ENCODE measurements around the gene LRFN5.
"Not testable (repeated sequence)": the region's sequence is repeated elsewhere in the genome, so short reads cannot be mapped to it uniquely, and the experiment has no call there.

Gene LRFN5

GRCh38 chr14:41636492-41637392, 30.1 kb downstream of the LRFN5 start:
- no peak for DNase-seq (ENCODE audit: low read depth)

- DNase-seq (ENCODE audit: low read depth), result no peak
Observed at GRCh38 chr14:41641690-41642089, 35.0 kb downstream of the LRFN5 start.

GRCh38 chr14:41642367-41642766, 35.7 kb downstream of the LRFN5 start:
- no peak for DNase-seq (ENCODE audit: low read depth)

- DNase-seq (ENCODE audit: low read depth), result no peak
Observed at GRCh38 chr14:41642789-41643188, 36.1 kb downstream of the LRFN5 start.

- DNase-seq (ENCODE audit: low read depth), result no peak
Observed at GRCh38 chr14:41644606-41645005, 37.9 kb downstream of the LRFN5 start.

GRCh38 chr14:41650802-41651201, 44.1 kb downstream of the LRFN5 start:
- DNase-seq (ENCODE audit: low read depth), result no peak

GRCh38 chr14:41654196-41654595, 47.5 kb downstream of the LRFN5 start:
- DNase-seq (ENCODE audit: low read depth), result no peak

GRCh38 chr14:41662780-41663472, 56.2 kb downstream of the LRFN5 start:
- DNase-seq (ENCODE audit: low read depth), result no peak

- no peak for DNase-seq (ENCODE audit: low read depth)
Observed at GRCh38 chr14:41663473-41663850, 56.8 kb downstream of the LRFN5 start.

- DNase-seq (ENCODE audit: low read depth), result no peak
Observed at GRCh38 chr14:41666301-41666700, 59.6 kb downstream of the LRFN5 start.

- no peak for DNase-seq (ENCODE audit: low read depth)
Observed at GRCh38 chr14:41668356-41668755, 61.7 kb downstream of the LRFN5 start.

GRCh38 chr14:41673601-41674000, 66.9 kb downstream of the LRFN5 start:
- not testable (repeated sequence) for DNase-seq (ENCODE audit: low read depth)

- DNase-seq (ENCODE audit: low read depth), result not testable (repeated sequence)
Observed at GRCh38 chr14:41674511-41674971, 67.9 kb downstream of the LRFN5 start.

GRCh38 chr14:41699486-41699885, 92.8 kb downstream of the LRFN5 start:
- no peak for DNase-seq (ENCODE audit: low read depth)

GRCh38 chr14:41718477-41719166, 111.9 kb downstream of the LRFN5 start:
- no peak for DNase-seq (ENCODE audit: low read depth)

- DNase-seq (ENCODE audit: low read depth), result no peak
Observed at GRCh38 chr14:41739203-41739602, 132.5 kb downstream of the LRFN5 start.

- no peak for DNase-seq (ENCODE audit: low read depth)
Observed at GRCh38 chr14:41743140-41743539, 136.5 kb downstream of the LRFN5 start.

GRCh38 chr14:41749429-41749828, 142.8 kb downstream of the LRFN5 start:
- DNase-seq (ENCODE audit: low read depth), result no peak

- DNase-seq (ENCODE audit: low read depth), result not testable (repeated sequence)
Observed at GRCh38 chr14:41750575-41750974, 143.9 kb downstream of the LRFN5 start.

GRCh38 chr14:41758011-41758665, 151.5 kb downstream of the LRFN5 start:
- no peak for DNase-seq (ENCODE audit: low read depth)

GRCh38 chr14:41761204-41761603, 154.5 kb downstream of the LRFN5 start:
- no peak for DNase-seq (ENCODE audit: low read depth)

- DNase-seq (ENCODE audit: low read depth), result no peak
Observed at GRCh38 chr14:41766772-41767171, 160.1 kb downstream of the LRFN5 start.
